HCEC 1CT (cell line): ENCODE results near the gene CPA5.

Source experiments
- DNase-seq: peaks from one replicate; pipeline ENCODE4 v3.0.0-alpha.2; 2017

The CPA5 gene

GRCh38 chr7:130333832-130334231, 10.8 kb upstream of the CPA5 start:
- DNase-seq = no peak

- DNase-seq = no peak
Observed at GRCh38 chr7:130334274-130334673, 10.3 kb upstream of the CPA5 start.

GRCh38 chr7:130337410-130337971, 7.1 kb upstream of the CPA5 start:
- DNase-seq = no peak

DNA sequence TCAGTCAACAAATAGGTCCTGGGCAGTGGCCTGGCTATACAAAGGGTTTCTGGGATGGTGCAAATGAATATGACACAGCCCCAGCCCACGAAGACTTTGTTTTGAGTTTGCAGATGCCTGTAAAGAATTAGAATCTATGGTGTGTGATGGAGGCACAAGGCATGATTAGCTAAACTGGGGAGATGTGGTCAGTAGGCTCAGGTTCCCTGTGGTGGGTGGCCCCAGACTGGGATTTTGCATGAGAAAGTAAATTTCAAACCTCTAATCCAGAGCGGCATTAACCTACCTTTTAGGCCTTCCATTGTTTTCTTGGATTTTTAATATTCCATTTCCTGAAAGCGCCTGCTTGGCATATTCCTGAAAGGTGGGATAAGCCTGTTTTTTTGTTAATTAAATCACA, 6.4 kb upstream of the CPA5 start:
- DNase-seq = no peak

GRCh38 chr7:130341882-130342281, 2.7 kb upstream of the CPA5 start:
- no peak for DNase-seq

DNA sequence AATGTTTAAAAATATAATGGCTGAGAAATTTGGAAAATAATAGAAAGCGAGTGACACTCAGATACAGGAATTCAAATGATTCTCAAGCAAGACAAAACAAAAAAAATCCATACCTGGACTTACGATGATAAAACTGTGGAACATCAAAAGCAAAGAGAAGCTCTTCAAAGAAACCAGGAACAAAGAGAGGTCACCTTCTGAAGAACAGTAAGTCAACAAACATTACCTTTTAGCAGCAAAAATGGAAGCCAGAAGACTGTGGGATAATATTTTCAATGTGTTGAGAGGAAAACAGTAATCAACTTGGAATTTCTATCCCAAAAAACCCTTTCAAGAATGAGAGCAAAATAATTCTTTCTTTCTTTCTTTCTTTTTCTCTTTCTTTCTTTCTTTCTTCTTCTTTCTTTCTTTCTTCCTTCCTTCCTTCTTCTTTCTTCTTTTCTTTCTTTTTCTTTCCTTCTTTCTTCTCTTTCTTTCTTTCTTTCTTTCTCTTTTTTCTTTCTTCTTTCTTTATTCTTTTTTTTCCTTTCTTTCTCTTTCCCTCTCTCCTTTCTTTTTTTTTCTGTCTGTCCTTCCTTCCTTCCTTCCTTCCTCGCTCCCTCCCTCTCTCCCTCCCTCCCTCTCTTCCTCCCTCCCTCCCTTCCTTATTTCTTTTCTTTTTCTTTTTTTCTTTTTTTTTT, 1.8 kb upstream of the CPA5 start:
- DNase-seq = no peak

DNA sequence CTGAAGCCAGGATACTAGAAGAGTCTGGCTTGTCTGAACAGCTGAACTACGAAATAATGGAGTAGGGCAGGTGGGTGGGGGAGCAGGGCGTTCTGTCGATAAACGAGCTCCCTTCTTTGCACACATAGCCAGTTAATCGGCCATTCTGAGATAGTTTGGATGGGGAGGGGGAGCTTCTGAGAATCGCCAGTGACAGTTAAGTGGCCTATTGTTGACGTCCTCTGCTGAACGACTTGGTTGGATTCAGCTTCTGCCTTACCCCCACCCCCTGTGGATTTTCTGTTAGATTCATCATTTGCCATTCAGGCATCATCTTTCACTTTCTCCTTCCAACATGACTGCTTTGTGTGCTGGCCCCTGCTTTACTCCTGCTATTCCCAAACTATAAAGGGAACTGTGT, 520 bp downstream of the CPA5 start:
- no peak for DNase-seq

- DNase-seq = no peak
Observed at GRCh38 chr7:130345725-130346124, 1.1 kb downstream of the CPA5 start.

DNA sequence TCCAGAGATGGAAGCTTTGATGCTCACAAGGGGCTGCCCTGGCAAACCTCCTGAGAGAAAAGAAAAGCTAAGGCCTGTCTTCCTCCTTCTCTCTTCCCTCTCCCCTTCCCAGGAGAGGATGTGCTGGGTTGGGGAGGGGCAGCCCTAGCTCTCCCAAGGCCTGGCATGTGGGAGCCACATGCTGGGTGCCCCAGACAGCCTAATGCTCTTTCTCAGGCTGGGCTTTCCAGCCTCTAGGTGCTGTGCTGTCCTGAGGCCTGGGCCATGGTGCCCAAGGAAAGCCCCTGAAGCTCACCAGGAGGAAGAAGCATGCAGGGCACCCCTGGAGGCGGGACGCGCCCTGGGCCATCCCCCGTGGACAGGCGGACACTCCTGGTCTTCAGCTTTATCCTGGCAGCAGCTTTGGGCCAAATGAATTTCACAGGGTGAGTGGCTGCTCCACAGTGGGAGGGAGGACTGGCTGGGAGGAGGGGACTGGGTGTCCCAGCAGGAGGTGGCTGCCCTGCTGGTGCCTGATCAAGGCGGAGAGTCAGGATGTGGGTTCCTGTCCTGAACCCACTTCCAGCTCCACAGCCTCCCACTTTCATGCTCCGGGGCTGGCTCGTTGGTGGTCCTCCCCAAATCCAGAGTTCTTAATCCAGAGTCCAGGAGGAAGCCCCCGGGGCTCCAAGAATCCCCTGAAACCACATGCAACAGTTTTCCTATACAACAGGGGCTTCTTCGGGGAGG, 1.7 kb downstream of the CPA5 start:
- no peak for DNase-seq

- DNase-seq = no peak
Observed at GRCh38 chr7:130346941-130347340, 2.3 kb downstream of the CPA5 start.

- DNase-seq = no peak
Observed at GRCh38 chr7:130349911-130350782, 5.5 kb downstream of the CPA5 start.

- DNase-seq = no peak
Observed at GRCh38 chr7:130350945-130351790, 6.6 kb downstream of the CPA5 start.

GRCh38 chr7:130351791-130352090, 7.1 kb downstream of the CPA5 start:
- no peak for DNase-seq

GRCh38 chr7:130352194-130353074, 7.8 kb downstream of the CPA5 start:
- DNase-seq = peak; percentile 67

- DNase-seq = no peak
Observed at GRCh38 chr7:130353196-130353595, 8.6 kb downstream of the CPA5 start.

GRCh38 chr7:130356121-130356875, 11.7 kb downstream of the CPA5 start:
- peak; percentile 96 for DNase-seq

DNA sequence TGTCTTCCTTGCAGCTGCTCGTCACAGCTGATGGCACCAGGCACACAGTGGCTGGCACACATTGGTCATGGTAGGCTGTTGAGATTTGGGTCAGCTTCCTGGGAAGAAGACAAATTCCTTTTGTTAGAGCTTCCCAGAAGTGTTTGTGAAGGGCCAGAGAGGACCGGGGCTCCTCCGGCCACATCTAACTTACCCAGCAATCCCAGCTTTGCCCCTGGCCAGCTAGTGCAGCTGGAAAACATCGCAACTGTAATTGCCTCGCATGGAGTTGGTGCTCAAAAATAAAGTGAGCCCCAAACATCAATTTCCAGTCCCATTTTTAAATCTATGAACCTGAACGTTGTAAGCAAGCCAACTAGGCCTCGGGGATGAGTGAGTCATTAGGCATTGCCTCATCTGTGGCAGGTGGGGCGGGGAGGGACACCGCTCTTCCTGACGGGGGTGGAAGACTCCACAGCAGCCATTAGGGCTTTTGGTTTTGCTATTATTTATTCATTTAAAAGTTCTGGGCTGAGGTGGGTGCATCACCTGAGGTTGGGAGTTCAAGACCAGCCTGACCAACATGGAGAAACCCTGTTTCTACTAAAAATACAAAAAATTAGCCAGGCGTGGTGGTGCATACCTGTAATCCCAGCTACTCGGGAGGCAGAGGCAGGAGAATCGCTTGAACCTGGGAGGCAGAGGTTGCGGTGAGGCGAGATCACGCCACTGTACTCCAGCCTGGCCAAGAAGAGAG, 12.4 kb downstream of the CPA5 start:
- peak; percentile 84 for DNase-seq

DNA sequence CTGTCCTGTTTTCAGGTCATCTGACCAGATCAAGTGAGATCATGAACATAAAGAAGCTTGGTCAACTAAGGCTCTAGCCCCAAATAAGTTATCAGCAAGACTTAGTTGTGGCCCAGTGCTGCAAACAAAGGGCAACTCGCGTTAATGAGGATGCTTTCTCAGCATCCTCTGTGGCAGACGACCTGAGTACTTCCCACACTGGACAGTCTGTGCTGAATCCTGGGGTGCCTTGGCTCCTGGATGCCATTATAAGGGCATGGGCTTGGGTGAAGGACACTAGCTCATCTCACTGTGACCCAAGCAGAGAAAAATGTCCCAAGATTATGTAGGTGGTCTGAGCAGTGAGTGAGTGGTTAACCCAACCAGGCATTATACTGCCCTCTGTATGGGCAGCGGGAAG, 13.9 kb downstream of the CPA5 start:
- DNase-seq = no peak

DNA sequence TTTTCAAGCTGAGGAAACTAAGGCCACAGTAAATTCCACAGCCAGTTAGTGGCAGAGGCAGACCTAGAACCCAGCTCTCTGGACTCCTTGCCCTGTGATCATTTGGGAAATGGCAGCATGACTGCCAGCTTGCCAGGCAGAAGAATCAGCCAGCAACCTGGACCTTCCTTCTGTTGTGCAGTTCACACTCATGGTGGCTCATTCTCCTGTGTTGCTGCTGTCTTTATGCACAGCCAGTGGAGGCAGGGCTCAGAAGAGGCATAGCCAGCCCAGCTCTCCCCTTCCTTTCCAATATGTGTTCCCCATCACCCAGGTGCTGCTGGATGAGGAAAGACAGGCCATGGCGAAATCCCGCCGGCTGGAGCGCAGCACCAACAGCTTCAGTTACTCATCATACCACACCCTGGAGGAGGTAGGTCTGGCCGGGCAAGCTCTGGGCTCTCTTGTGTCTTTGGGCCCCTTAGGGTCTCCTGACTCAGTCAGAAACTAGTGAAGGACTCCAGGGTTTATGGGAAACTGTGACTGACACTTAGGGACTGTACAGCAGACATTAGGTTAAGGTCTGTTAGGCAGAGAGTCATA, 14.8 kb downstream of the CPA5 start:
- DNase-seq = no peak

DNA sequence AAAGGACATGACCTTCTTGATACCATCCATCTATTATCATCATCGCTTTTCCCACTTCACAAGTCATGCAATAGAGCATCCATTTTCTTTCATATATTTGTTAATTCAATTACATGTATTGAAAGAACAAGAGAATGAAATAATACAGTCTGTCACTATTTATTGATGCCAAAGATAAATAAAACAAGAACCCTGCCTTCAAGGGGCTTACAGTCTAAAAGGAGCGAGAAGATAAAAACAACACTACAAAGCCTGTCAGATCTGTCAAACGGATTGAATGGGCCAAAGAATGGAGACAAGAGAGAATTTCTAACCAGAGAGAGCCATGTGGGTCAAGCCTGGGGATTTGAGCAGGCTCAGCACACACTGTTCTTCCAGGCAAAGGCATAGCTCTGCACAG, 15.9 kb downstream of the CPA5 start:
- no peak for DNase-seq
